IPS-NIHi7 (cell line): ENCODE data around the gene NBAS.
"Not testable (repeated sequence)": the region's sequence is repeated elsewhere in the genome, so short reads cannot be mapped to it uniquely, and the experiment has no call there.

Source experiments
- DNase-seq: peaks from one replicate; pipeline ENCODE4 v3.0.0; 2012; ENCODE audit warnings: mixed read lengths; ENCODE audit errors: extremely low spot score

NBAS gene

GRCh38 chr2:15363142-15363541 is 198.0 kb downstream of the NBAS start:
- no peak for DNase-seq

GRCh38 chr2:15359716-15360531 is 201.2 kb downstream of the NBAS start:
- DNase-seq = no peak

GRCh38 chr2:15357922-15358321 is 203.2 kb downstream of the NBAS start:
- no peak for DNase-seq

- no peak for DNase-seq
These were observed 203.9 kb downstream of the NBAS start for GRCh38 chr2:15357186-15357585.

GRCh38 chr2:15355386-15355785 is 205.7 kb downstream of the NBAS start:
- DNase-seq = no peak

- DNase-seq = no peak
These were observed 206.4 kb downstream of the NBAS start for GRCh38 chr2:15354596-15355366.

- DNase-seq = no peak
These were observed 208.8 kb downstream of the NBAS start for GRCh38 chr2:15352363-15352762.

GRCh38 chr2:15348636-15349035 is 212.5 kb downstream of the NBAS start:
- DNase-seq = no peak

GRCh38 chr2:15348045-15348444 is 213.1 kb downstream of the NBAS start:
- DNase-seq = no peak

- no peak for DNase-seq
These were observed 214.5 kb downstream of the NBAS start for GRCh38 chr2:15346624-15347023.

- DNase-seq = no peak
These were observed 223.0 kb downstream of the NBAS start for GRCh38 chr2:15337996-15338666.

- no peak for DNase-seq
These were observed 226.3 kb downstream of the NBAS start for GRCh38 chr2:15334644-15335326.

GRCh38 chr2:15331787-15332186 is 229.3 kb downstream of the NBAS start:
- DNase-seq = no peak

- no peak for DNase-seq
These were observed 235.8 kb downstream of the NBAS start for GRCh38 chr2:15325296-15325695.

GRCh38 chr2:15323227-15323626 is 237.9 kb downstream of the NBAS start:
- DNase-seq = no peak

GRCh38 chr2:15321481-15321880 is 239.7 kb downstream of the NBAS start:
- DNase-seq = not testable (repeated sequence)

GRCh38 chr2:15316370-15316814 is 244.7 kb downstream of the NBAS start:
- DNase-seq = no peak

- DNase-seq = no peak
These were observed 245.7 kb downstream of the NBAS start for GRCh38 chr2:15315411-15315810.

GRCh38 chr2:15313657-15314056 is 247.5 kb downstream of the NBAS start:
- no peak for DNase-seq

- DNase-seq = no peak
These were observed 249.2 kb downstream of the NBAS start for GRCh38 chr2:15311926-15312325.

- no peak for DNase-seq
These were observed 249.8 kb downstream of the NBAS start for GRCh38 chr2:15311201-15311907.
